GM10266 (cell line): ENCODE results near the gene CFHR4.
"Not testable (repeated sequence)": the region's sequence is repeated elsewhere in the genome, so short reads cannot be mapped to it uniquely, and the experiment has no call there.

Source experiments
- DNase-seq: peaks from one replicate; pipeline ENCODE4 v3.0.0; 2012; ENCODE audit errors: extremely low spot score
- CTCF ChIP-seq: IDR thresholded peaks from 2 replicates; pipeline ENCODE4 v1.5.1; 2012; ENCODE audit warnings: mild to moderate bottlenecking, low read depth; ENCODE audit not compliant: control insufficient read depth, insufficient read depth; ENCODE audit errors: missing control alignments

CFHR4 gene

GRCh38 chr1:196866974-196867373, 20.9 kb upstream of the CFHR4 start:
- no peak for TF ChIP-seq CTCF
- DNase-seq: no peak

- no peak for DNase-seq
- TF ChIP-seq CTCF: no peak
Observed at GRCh38 chr1:196873385-196873784, 14.5 kb upstream of the CFHR4 start.

- no peak for TF ChIP-seq CTCF
Observed at GRCh38 chr1:196875935-196876334, 11.9 kb upstream of the CFHR4 start.

GRCh38 chr1:196877964-196878363, 9.9 kb upstream of the CFHR4 start:
- no peak for DNase-seq
- TF ChIP-seq CTCF: no peak

More at GRCh38 chr1:196875935-196876334, 11.9 kb upstream of the CFHR4 start:
- DNase-seq: no peak

GRCh38 chr1:196886560-196886959, 1.3 kb upstream of the CFHR4 start:
- not testable (repeated sequence) for DNase-seq

- no peak for TF ChIP-seq CTCF
- no peak for DNase-seq
Observed at GRCh38 chr1:196890668-196891067, 2.8 kb downstream of the CFHR4 start.

- no peak for TF ChIP-seq CTCF
- no peak for DNase-seq
Observed at GRCh38 chr1:196891251-196891650, 3.4 kb downstream of the CFHR4 start.

- TF ChIP-seq CTCF: no peak
- no peak for DNase-seq
Observed at GRCh38 chr1:196896355-196896754, 8.5 kb downstream of the CFHR4 start.
